PC-9 (cell line): ENCODE measurements around the gene ZNF121. TPM values are rescaled to one million over a fixed set of nuclear protein-coding genes. Genes with fewer than 3 reads are reported as not detected.

ENCODE experiments used
- BruUV-seq: library from RNA; stranded (reverse); fragments of 400-500 nt; replicated peaks from 2 replicates; lab custom pipeline; 2021; lab: Mats Ljungman, UMichigan
- CTCF ChIA-PET: fragments of 300-600 bp; sonication (Branson Sonifier 250); formaldehyde crosslinking; loops from one replicate; lab custom pipeline; 2022; ENCODE audit warnings: antibody characterized with exemption; lab: Charles Lee
- POLR2A ChIA-PET: fragments of 300-600 bp; sonication (Branson Sonifier 250); formaldehyde crosslinking; loops from one replicate; lab custom pipeline; 2022; ENCODE audit warnings: antibody characterized with exemption; ENCODE audit not compliant: unreplicated experiment; lab: Charles Lee
- DNase-seq, 2 experiments: peaks; one replicate each; pipeline versions ENCODE4 v3.0.0 to v3.0.0-alpha.2; 2015 to 2022; ENCODE audit warnings: mixed read lengths in 1 of 2
- H2AFZ ChIP-seq: fragments of 200-600 bp; sonication (generic); 2 replicates; pipeline ENCODE4 v1.8.1; 2017; ENCODE audit warnings: antibody characterized with exemption
- H3F3A ChIP-seq: fragments of 200-600 bp; sonication (generic); 2 replicates; pipeline ENCODE4 v1.8.1; 2017; ENCODE audit warnings: antibody characterized with exemption, mild to moderate bottlenecking, low read depth; ENCODE audit not compliant: insufficient read depth
- H3K27ac ChIP-seq: fragments of 200-600 bp; sonication (generic); 2 replicates; pipeline ENCODE4 v1.6.1; 2016; ENCODE audit warnings: mixed run types
- H3K27me3 ChIP-seq: fragments of 200-600 bp; sonication (generic); 2 replicates; pipeline ENCODE4 v1.6.1; 2016; ENCODE audit warnings: low read depth, mixed run types; ENCODE audit not compliant: insufficient read depth
- H3K36me3 ChIP-seq: fragments of 200-600 bp; sonication (generic); 2 replicates; pipeline ENCODE4 v1.6.1; 2016; ENCODE audit warnings: low read depth, mixed run types
- H3K4me1 ChIP-seq: fragments of 200-600 bp; sonication (generic); replicated peaks from 2 replicates; pipeline ENCODE4 v1.6.1; 2016; ENCODE audit warnings: mixed run types; ENCODE audit not compliant: insufficient read depth
- H3K4me2 ChIP-seq: fragments of 200-600 bp; sonication (generic); 2 replicates; pipeline ENCODE4 v1.6.1; 2017; ENCODE audit warnings: mixed run types
- H3K4me3 ChIP-seq: fragments of 200-600 bp; sonication (generic); 2 replicates; pipeline ENCODE4 v1.6.1; 2016; ENCODE audit warnings: mixed run types
- H3K79me2 ChIP-seq: fragments of 200-600 bp; sonication (generic); 2 replicates; pipeline ENCODE4 v1.6.1; 2017; ENCODE audit warnings: low read depth, mixed run types
- H3K9me2 ChIP-seq: fragments of 200-600 bp; sonication (generic); 2 replicates; pipeline ENCODE4 v1.8.1; 2017; ENCODE audit warnings: mild to moderate bottlenecking; ENCODE audit not compliant: insufficient read depth
- H3K9me3 ChIP-seq: fragments of 200-600 bp; sonication (generic); 2 replicates; pipeline ENCODE4 v1.8.1; 2016; ENCODE audit warnings: low read depth; ENCODE audit not compliant: insufficient read depth
- H4K20me1 ChIP-seq: fragments of 200-600 bp; sonication (generic); 2 replicates; pipeline ENCODE4 v1.8.1; 2017; ENCODE audit not compliant: insufficient read depth
- CTCF ChIP-seq: fragments of 200-600 bp; sonication (generic); conservative IDR thresholded peaks from 2 replicates; pipeline ENCODE4 v1.6.1; 2017; ENCODE audit warnings: mixed run types, antibody characterized with exemption, mild to moderate bottlenecking, moderate library complexity
- EZH2 ChIP-seq: fragments of 200-600 bp; sonication (generic); IDR thresholded peaks from 2 replicates; pipeline ENCODE4 v1.8.0; 2017; ENCODE audit warnings: antibody characterized with exemption, low read depth
- intact Hi-C: fragments of 100-400 bp; cut with micrococcal nuclease; formaldehyde crosslinking; loops from one replicate; pipeline ENCODE4 v1.10.0; 2022; ENCODE audit not compliant: unreplicated experiment
- total RNA-seq: library from RNA; stranded (reverse); gene quantifications from 2 replicates; pipeline ENCODE4 v1.2.3, GENCODE V29; 2021

Gene ZNF121
- total RNA-seq, 1 experiment from 2014 or later, result 51.3 TPM

GRCh38 chr19:9580728-9581127 lies 3.6 kb downstream of the ZNF121 start:
- ChIA-PET CTCF (no interaction called here), POLR2A (no interaction called here)
- no TSS peak for BruUV-seq
- Histone ChIP-seq H2AFZ (no peak overlapping the region), H3K4me3 (peak overlapping the region; percentile 3; the same call in 1 of the 2 replicates), H3K9me2 (no peaks in the 10 kb centered on the region; the same call in 1 of the 2 replicates), H3K27me3 (no peaks in the 10 kb centered on the region), H3K4me1 (0 out of 2 replicates have a peak, but pooled peaks cover 5% of the 10 kb centered on the region), H3K36me3 (peaks cover 74% of the 10 kb centered on the region), H3K27ac (no peak overlapping the region), H3K4me2 (no peak overlapping the region), H3K9me3 (peaks cover 75% of the 10 kb centered on the region), H4K20me1 (peaks cover 5% of the 10 kb centered on the region; the same call in 1 of the 2 replicates), H3F3A (peaks cover 24% of the 10 kb centered on the region), H3K79me2 (peaks cover 89% of the 10 kb centered on the region)
- no peak for TF ChIP-seq CTCF
- no peak for TF ChIP-seq EZH2
- DNase-seq, result no peak
- intact Hi-C loops, result no loop called here

GRCh38 chr19:9570255-9570654 lies 14.0 kb downstream of the ZNF121 start:
- H4K20me1 ChIP-seq, result no peaks in the 10 kb centered on the region
- H3K9me3 ChIP-seq, result peaks cover 98% of the 10 kb centered on the region
- no peak for DNase-seq
- CTCF ChIA-PET, result interaction anchor here (0.7 kb wide), 1 partner anchor 265 kb away, joined by 3 read pairs; no protein-coding TSS in a partner anchor
- H3K4me3 ChIP-seq, result no peak overlapping the region
- peaks cover 57% of the 10 kb centered on the region for H3F3A ChIP-seq
- peaks cover 84% of the 10 kb centered on the region for H3K79me2 ChIP-seq
- POLR2A ChIA-PET, result no interaction called here
- H3K4me1 ChIP-seq, result no peaks in the 10 kb centered on the region
- intact Hi-C loops, result no loop called here
- TF ChIP-seq CTCF (no peak), EZH2 (no peak)
- no peaks in the 10 kb centered on the region for H3K27me3 ChIP-seq
- BruUV-seq, result no TSS peak
- peaks cover 96% of the 10 kb centered on the region for H3K36me3 ChIP-seq
- no peaks in the 10 kb centered on the region for H3K9me2 ChIP-seq
- H2AFZ ChIP-seq, result no peak overlapping the region
- H3K4me2 ChIP-seq, result no peak overlapping the region
- H3K27ac ChIP-seq, result no peak overlapping the region

- H3K27me3 ChIP-seq, result no peaks in the 10 kb centered on the region
- H3K36me3 ChIP-seq, result peaks cover 99% of the 10 kb centered on the region
- no peak for DNase-seq
- ChIA-PET CTCF (no interaction called here), POLR2A (interaction anchor here (0.5 kb wide), 1 partner anchor 11 kb away, joined by 4 read pairs; no protein-coding TSS in a partner anchor)
- no peak overlapping the region for H3K4me2 ChIP-seq
- H3K4me1 ChIP-seq, result no peaks in the 10 kb centered on the region
- BruUV-seq, result no TSS peak
- H2AFZ ChIP-seq, result no peak overlapping the region
- no peak overlapping the region for H3K27ac ChIP-seq
- intact Hi-C loops, result no loop called here
- H3K9me3 ChIP-seq, result peaks cover 98% of the 10 kb centered on the region
- no peaks in the 10 kb centered on the region for H3K9me2 ChIP-seq
- peak overlapping the region; percentile 32; the same call in 1 of the 2 replicates for H3K4me3 ChIP-seq
- no peak for TF ChIP-seq EZH2
- peaks cover 66% of the 10 kb centered on the region for H3K79me2 ChIP-seq
- peaks cover 68% of the 10 kb centered on the region for H3F3A ChIP-seq
- H4K20me1 ChIP-seq, result no peaks in the 10 kb centered on the region
Measured at GRCh38 chr19:9566729-9567128, 17.6 kb downstream of the ZNF121 start.
